GM21619 (cell line): Measurements from ENCODE around the gene ZNF692.

Experiments used
- ATAC-seq: cut with Tn5 transposase; IDR thresholded peaks from one replicate; pipeline ENCODE4 v1.9.1; 2021; ENCODE audit not compliant: unreplicated experiment

The ZNF692 gene

GRCh38 chr1:248828845-248829244 lies 30.0 kb downstream of the ZNF692 start:
- ATAC-seq: no peak

- peak; percentile 89 for ATAC-seq
Observed at GRCh38 chr1:248825909-248826760, 32.8 kb downstream of the ZNF692 start, which contains the start of gene SH3BP5L. Gene SH3BP5L, minus strand, starts transcription at chr1:248825915. Its CDS starts 980 bp downstream, at chr1:248824935.

- peak; percentile 1 for ATAC-seq
Observed at GRCh38 chr1:248825573-248825908, 33.3 kb downstream of the ZNF692 start.

GRCh38 chr1:248825136-248825535 lies 33.7 kb downstream of the ZNF692 start:
- ATAC-seq: no peak

GRCh38 chr1:248824701-248825100 lies 34.2 kb downstream of the ZNF692 start:
- ATAC-seq: no peak

- no peak for ATAC-seq
Observed at GRCh38 chr1:248824301-248824700, 34.6 kb downstream of the ZNF692 start.

- no peak for ATAC-seq
Observed at GRCh38 chr1:248823517-248824001, 35.3 kb downstream of the ZNF692 start.

- no peak for ATAC-seq
Observed at GRCh38 chr1:248822148-248823032, 36.5 kb downstream of the ZNF692 start.

- ATAC-seq: no peak
Observed at GRCh38 chr1:248821641-248822040, 37.2 kb downstream of the ZNF692 start.

- no peak for ATAC-seq
Observed at GRCh38 chr1:248821101-248821500, 37.8 kb downstream of the ZNF692 start.

- ATAC-seq: no peak
Observed at GRCh38 chr1:248820041-248820585, 38.8 kb downstream of the ZNF692 start.

- no peak for ATAC-seq
Observed at GRCh38 chr1:248818505-248819374, 40.1 kb downstream of the ZNF692 start.

GRCh38 chr1:248817065-248817464 lies 41.8 kb downstream of the ZNF692 start:
- ATAC-seq: no peak

GRCh38 chr1:248816042-248816851 lies 42.6 kb downstream of the ZNF692 start:
- ATAC-seq: no peak

GRCh38 chr1:248815407-248816034 lies 43.4 kb downstream of the ZNF692 start:
- ATAC-seq: no peak

- ATAC-seq: no peak
Observed at GRCh38 chr1:248814351-248814750, 44.5 kb downstream of the ZNF692 start.

- ATAC-seq: no peak
Observed at GRCh38 chr1:248813546-248813945, 45.3 kb downstream of the ZNF692 start.

- ATAC-seq: no peak
Observed at GRCh38 chr1:248812736-248813425, 46.0 kb downstream of the ZNF692 start.
